ENCODE results near the gene DNAJC25. TPM values are rescaled to one million over a fixed set of nuclear protein-coding genes. Genes with fewer than 3 reads are reported as not detected.
"Not testable (repeated sequence)": the region's sequence is repeated elsewhere in the genome, so short reads cannot be mapped to it uniquely, and the experiment has no call there.

DNAJC25 gene
- 4.5 TPM for total RNA-seq

GRCh38 chr9:111631214-111631971 is at the start of gene DNAJC25:
DNAJC25 (plus strand) TSS chr9:111631334; CDS start chr9:111631408, 74 bp downstream.
- FAIRE-seq (no peak), DNase-seq (ENCODE audit: low spot score in 2 of 2) (peak; percentile 98 to 99)

- DNase-seq (ENCODE audit: low spot score in 2 of 2) (no peak), FAIRE-seq (no peak)
Observed at GRCh38 chr9:111582888-111583287, 48.2 kb upstream of the DNAJC25 start.

GRCh38 chr9:111586378-111586777 is 44.8 kb upstream of the DNAJC25 start:
- DNase-seq (ENCODE audit: low spot score in 2 of 2) (no peak), FAIRE-seq (no peak)

- FAIRE-seq (no peak), DNase-seq (ENCODE audit: low spot score in 2 of 2) (no peak)
Observed at GRCh38 chr9:111588846-111589245, 42.3 kb upstream of the DNAJC25 start.

GRCh38 chr9:111597852-111598732 is 33.0 kb upstream of the DNAJC25 start:
- DNase-seq (ENCODE audit: low spot score in 2 of 2), result peak in 1 of 2 donors; percentile 62
- FAIRE-seq, result no peak

GRCh38 chr9:111598733-111599091 is 32.4 kb upstream of the DNAJC25 start:
- FAIRE-seq (no peak), DNase-seq (ENCODE audit: low spot score in 2 of 2) (no peak)

- FAIRE-seq, result no peak
- DNase-seq (ENCODE audit: low spot score in 2 of 2), result peak; percentile 58 to 70
Observed at GRCh38 chr9:111599092-111599954, 31.8 kb upstream of the DNAJC25 start, which contains the start of gene PTGR1. PTGR1 (minus strand) TSS chr9:111599647; CDS start chr9:111597422, 2,225 bp downstream.

GRCh38 chr9:111599955-111600343 is 31.2 kb upstream of the DNAJC25 start:
- no peak for FAIRE-seq

GRCh38 chr9:111601237-111602018 is 29.7 kb upstream of the DNAJC25 start:
- FAIRE-seq (no peak), DNase-seq (ENCODE audit: low spot score in 2 of 2) (no peak)

More at GRCh38 chr9:111599955-111600343, 31.2 kb upstream of the DNAJC25 start:
- DNase-seq (ENCODE audit: low spot score in 2 of 2), result no peak

GRCh38 chr9:111603041-111603440 is 28.1 kb upstream of the DNAJC25 start:
- DNase-seq (ENCODE audit: low spot score in 2 of 2) (no peak), FAIRE-seq (no peak)

GRCh38 chr9:111604054-111604615 is 27.0 kb upstream of the DNAJC25 start:
- FAIRE-seq, result no peak
- DNase-seq (ENCODE audit: low spot score in 2 of 2), result no peak

- no peak for FAIRE-seq
- DNase-seq (ENCODE audit: low spot score in 2 of 2), result no peak
Observed at GRCh38 chr9:111605041-111605559, 26.0 kb upstream of the DNAJC25 start.

GRCh38 chr9:111610149-111610548 is 21.0 kb upstream of the DNAJC25 start:
- FAIRE-seq, result no peak
- DNase-seq (ENCODE audit: low spot score in 2 of 2), result no peak

- DNase-seq (ENCODE audit: low spot score in 2 of 2), result no peak
- FAIRE-seq, result no peak
Observed at GRCh38 chr9:111610845-111611244, 20.3 kb upstream of the DNAJC25 start.

GRCh38 chr9:111613436-111614040 is 17.6 kb upstream of the DNAJC25 start:
- FAIRE-seq, result no peak
- DNase-seq (ENCODE audit: low spot score in 2 of 2), result no peak

- DNase-seq (ENCODE audit: low spot score in 2 of 2), result no peak
- FAIRE-seq, result no peak
Observed at GRCh38 chr9:111615928-111616327, 15.2 kb upstream of the DNAJC25 start.

GRCh38 chr9:111617349-111617748 is 13.8 kb upstream of the DNAJC25 start:
- not testable (repeated sequence) for FAIRE-seq

GRCh38 chr9:111621895-111622480 is 9.1 kb upstream of the DNAJC25 start:
- DNase-seq (ENCODE audit: low spot score in 2 of 2) (peak in 1 of 2 donors; percentile 45), FAIRE-seq (no peak)

More at GRCh38 chr9:111617349-111617748, 13.8 kb upstream of the DNAJC25 start:
- not testable (repeated sequence) for DNase-seq (ENCODE audit: low spot score in 2 of 2)
